Stimulated activated CD4-positive, alpha-beta T cell treated with anti-CD3 and anti-CD28 coated beads, Interleukin-4, amount 100 ng/mL, for 1 hour (primary cell): ENCODE measurements around the gene MXD1.
A peak's percentile ranks its signal among the peaks of the same experiment; 100 is the strongest.
"Not testable (repeated sequence)": the region's sequence is repeated elsewhere in the genome, so short reads cannot be mapped to it uniquely, and the experiment has no call there.

Experiments
- DNase-seq: peaks from one replicate; pipeline ENCODE4 v3.0.0-alpha.2; 2020

Gene MXD1, protein sequence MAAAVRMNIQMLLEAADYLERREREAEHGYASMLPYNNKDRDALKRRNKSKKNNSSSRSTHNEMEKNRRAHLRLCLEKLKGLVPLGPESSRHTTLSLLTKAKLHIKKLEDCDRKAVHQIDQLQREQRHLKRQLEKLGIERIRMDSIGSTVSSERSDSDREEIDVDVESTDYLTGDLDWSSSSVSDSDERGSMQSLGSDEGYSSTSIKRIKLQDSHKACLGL

DNA sequence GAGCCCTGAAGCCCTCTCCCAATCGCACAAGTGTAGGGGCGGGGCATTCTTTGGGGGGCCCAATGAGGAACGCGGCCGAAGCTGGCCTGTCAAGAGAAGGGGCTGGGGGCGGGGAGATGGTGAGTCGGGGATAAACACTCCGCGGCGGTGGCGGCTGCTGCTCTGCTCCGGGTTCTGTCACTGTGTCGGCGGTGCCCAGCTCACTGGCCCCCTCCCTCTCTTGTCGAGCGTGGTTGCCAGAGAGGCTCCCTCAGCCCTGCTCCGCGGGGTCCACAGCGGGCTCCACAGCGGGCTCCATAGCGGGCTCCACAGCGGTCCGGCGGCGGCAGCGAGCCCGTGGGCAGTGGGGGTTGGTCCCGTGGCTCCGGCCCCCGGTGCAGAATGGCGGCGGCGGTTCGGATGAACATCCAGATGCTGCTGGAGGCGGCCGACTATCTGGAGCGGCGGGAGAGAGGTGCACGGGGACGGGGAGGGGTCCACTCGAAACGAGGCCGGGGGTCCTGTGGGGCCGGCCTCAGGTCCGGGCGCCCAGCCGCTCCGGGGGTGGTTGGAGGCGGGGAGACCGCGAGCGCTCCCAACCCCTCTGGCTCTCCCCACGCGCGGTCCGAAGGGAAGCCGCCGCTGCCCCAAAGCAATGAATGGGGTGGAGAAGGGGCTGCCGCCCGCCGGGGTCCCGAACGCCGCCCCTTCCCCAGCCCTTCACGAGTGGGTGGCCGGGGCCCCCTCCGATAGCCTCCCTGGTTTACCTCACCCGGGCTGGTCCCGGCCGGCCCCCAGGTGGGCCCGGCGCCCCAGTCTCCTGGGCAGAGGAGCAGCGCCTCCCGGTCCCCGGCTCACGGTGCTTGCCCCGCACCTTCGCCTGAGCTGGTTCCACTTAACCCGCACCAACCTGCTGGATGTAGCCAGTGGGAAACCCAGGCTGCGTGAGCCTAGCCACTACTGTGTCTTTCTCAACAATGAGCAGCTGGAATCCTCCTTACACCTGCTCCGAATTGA, at the start of gene MXD1:
Gene MXD1, plus strand, starts transcription at position 160 of the 996 bp plus-strand sequence. Its CDS starts 222 bp downstream, at position 382.
- peak; percentile 99 for DNase-seq

DNA sequence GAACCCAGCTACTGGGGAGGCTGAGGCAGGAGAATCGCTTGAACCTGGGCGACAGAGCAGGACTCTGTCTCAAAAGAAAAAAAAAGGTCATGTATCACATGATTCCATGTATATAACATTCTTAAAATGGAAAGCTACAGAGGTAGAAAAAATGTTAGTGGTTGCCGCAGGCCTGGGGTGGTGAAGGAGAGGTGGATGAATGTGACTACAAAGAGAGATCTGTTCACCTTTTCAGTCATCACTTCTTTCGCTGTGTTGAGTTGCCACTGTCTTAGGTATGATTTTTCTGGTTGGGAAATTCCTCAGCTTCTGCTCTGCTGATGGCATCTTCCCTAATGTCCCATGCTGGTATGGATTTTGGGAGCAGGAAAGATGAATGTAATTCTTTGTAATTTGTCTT, 26.5 kb upstream of the MXD1 start:
- DNase-seq, result no peak

DNA sequence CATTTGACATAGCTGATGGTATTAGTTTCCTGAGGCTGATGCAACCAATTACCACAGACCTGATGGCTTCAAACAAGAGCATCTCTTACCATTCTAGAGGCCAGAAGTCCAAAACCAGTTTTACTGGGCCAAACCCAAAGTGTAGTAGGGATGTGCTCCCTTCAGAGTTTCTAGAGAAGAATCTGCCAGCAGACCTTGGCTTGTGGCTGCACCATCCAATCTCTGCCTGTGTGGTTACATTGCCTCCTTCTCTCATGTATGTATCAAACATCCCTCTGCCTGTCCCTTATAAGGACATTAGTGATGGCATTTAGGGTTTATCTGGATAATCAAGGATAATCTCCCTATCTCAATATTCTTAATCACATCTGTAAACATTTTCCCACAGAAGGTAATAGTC, 25.6 kb upstream of the MXD1 start:
- DNase-seq, result no peak

DNA sequence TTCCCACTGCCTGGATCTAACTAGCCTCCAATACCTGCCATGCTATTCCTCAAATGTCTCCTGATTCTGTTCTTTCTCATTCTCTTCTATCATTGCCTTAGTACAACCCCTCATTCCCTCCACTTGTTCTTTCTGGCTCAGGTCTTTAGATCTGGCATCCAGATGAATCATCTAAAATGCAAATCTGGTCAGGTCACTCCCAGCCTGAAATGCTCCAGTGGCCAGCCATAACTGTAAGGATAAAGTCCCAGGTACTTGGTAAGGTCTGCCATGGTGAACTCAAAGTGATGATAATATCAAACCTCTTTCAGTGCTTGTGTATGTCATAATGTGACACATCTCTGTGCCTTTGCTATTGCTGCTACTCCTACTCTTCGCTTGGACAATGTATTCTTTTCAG, 24.0 kb upstream of the MXD1 start:
- DNase-seq, result no peak

DNA sequence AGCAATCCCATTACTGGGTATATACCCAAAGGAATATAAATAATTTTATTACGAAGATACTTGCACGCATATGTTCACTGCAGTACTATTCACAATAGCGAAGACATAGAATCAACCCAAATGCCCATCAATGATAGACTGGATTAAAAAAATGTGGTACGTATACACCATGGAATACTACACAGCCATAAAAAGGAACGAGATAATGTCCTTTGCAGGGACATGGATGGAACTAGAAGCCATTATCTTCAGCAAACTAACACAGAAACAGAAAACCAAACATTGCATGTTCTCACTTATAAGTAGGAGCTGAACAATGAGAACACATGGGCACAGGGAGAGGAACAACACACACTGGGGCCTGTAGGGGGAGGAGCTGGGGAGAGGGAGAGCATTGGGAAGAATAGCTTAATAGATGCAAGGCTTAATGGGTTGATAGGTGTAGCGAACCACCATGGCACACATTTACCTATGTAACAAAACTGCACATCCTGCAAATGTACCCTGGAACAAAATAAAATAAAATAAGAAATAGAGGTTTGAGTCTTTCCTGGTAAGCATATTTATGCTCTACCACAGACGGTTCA, 22.0 kb upstream of the MXD1 start:
- DNase-seq, result not testable (repeated sequence)

DNA sequence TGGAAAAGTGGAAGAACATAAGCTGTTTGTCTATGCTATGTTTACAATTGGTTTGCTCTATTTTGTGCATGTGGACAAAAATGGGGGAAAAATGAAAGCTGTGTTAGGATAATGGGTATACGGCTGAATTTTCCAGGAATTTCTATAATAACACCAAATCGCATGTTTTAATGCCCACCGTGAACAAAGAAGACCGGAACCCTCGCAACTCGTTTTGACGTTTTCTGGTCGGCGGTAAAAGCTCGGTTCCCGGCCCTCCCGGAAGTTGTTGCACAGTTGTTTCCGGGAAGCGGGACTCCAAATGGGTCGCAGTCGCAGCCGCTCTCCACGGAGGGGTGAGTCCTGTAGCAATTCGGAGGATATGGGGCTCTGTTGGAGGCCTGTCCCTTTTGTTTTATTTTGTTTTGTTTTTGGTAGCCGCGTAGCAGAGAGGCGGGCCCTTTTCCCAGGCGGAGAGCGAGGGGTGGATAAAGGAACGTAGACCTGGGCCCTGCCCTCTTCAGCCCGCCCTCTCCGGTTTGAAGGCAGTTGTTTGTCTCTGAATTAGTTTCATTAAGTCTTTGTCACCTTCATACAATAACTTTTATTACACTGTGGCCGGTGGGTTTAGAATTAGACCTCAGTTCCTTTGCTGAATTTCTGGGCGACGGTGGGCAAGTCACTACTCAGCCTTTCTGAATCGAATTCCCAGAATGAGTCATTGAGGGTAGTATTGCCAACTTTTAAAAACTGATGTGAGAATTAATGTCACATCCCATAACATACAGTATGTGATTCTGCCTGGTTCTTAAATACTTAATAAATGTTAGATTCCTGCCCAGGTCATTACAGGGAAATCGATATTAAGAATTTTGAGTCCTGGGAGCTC, 21.0 kb upstream of the MXD1 start, which contains the start of gene SNRNP27:
Gene SNRNP27, plus strand, starts transcription at position 273 of the 868 bp plus-strand sequence. Its CDS starts 29 bp downstream, at position 302.
- peak; percentile 79 for DNase-seq

DNA sequence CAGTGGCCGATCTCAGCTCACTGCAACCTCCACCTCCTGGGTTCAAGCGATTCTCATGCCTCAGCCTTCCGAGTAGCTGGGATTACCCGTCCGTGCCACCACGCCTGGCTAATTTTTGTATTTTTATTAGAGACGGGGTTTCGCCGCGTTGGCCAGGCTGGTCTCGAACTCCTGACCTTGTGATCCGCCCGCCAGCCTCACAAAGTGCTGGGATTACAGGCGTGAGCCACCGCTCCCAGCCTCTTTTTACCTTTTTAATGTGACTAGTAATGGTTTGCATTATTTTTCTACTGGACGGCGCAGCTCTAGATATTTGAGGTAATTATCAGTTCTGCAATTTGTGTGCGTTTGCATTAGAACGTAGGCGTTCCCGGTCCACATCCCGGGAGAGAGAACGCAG, 20.2 kb upstream of the MXD1 start:
- DNase-seq, result not testable (repeated sequence)

DNA sequence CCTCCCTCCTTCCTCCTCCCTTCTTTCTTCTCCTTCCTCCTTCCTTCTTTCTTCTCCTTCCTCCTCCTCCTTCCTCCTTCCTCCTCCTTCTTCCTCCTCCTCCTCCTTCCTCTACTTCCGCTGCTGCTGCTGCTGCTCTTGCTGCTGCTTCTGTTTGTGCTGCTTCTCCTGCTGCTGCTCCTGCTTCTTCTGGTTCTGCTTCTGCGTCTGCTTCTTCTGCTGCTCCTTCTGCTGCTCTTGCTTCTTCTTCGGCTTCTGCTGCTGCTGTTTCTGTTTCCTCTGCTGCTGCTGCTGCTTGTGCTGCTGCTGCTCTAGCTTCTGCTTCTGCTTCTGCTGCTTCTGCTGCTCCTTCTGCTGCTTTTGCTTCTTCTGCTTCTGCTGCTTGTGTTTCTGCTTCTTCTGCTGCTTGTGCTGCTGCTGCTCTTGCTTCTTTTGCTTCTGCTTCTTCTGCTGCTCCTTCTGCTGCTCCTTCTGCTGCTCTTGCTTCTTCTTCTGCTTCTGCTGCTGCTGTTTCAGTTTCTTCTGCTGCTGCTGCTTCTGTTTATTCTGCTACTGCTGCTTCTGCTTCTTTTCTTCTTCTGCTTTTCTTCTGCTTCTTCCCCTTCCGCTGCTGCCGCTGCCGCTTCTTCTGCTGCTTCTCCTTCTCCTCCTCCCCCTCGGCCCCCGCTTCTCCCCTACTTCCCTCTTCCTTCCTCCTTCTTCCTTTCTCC, 12.5 kb upstream of the MXD1 start:
- no peak for DNase-seq

DNA sequence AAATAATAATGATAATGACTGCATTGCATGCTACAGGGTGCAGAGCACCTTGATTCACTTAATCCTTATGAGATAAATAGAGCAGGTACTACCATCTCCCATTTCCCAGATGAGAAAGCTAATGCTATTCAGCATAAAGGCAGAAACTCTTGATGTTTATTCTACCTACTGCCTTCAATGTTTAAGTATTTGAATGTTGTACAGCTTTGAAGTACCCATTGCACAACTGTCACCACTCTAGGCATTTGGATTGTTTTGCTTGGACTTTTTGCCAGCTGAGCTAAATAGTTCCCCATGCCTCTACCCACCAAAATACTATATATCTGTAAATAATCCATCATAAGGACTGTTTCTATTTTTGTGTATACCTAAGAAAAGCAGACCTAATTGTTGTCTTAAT, 7.7 kb upstream of the MXD1 start:
- no peak for DNase-seq

DNA sequence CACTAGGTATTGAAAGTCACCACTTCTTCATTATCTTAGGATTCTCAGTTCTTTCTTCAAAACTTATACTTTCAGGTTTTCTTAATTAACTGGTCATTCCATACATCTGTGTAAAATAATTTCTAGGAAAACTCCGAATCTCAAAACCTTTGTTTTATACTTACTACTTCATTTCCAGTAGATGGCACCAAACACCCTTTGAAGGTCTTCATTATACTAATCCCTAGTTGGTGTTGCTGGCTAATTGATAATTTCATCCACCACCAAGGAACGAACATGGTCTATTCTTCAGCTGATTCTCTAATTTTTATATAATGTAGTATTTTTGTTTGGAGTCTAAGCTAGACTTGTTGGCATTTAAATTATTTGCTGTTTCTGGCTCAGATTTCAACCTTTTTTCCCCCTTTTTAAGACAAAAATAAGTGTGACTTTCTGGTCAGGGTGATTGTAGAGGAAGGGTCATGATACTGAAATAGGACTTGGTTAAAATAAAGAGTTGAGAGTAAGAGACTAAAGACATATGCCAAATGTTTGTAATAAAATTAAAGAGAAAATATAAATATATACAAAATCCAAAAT, 2.8 kb upstream of the MXD1 start:
- no peak for DNase-seq

DNA sequence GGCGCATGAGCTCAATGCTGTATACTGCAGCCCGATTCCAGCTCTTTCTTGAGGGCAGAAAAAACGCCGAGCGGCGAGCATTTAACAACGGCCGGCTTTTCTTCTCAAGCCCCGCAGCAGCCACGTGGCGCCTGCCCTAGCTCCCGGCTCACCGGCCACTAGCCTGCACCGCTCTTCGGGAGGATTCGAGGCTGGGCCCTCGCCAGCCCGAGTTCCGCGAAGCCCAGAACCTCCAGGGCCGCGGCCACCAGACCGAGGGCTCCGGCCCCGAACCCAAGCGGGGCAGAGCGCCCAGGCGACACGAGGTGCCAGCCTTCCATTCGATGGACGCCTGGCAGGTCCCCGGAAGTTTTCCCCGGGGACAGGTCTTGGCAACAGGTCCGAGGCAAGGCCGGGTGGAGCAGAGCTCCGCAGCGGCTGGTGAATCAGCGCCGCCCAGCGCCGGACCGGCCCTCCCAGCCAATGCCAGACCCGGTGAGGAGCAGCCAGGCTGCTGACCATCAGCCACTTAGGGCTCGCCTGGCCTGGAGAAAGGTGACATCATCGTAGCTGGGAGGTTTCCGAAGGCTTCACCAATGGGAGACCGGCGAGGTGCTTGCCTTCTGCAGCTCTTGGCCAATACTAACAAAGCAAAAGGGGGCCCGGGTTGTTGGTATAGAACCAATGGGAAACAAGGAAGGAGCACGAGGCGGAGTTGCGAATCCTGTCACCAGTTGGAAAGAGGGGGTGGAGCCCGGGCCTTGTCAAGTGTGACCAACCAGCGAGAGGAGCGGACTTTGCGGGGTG, 552 bp upstream of the MXD1 start:
- DNase-seq, result no peak

DNA sequence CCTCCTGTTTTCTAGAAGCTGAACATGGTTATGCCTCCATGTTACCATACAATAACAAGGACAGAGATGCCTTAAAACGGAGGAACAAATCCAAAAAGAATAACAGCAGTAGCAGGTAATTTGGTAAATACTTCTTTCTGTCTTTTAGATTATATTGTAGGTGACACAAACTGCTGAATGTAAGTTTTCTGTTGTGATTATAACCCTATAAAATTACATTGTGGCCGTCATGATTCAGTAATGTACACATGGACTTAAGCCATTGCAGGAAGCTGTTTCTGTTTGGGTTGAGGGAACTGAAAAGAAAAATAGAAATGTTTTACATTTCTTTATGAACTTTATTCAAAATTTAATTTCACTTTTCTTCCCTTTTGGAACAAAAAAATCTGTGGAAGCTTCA, 1.2 kb downstream of the MXD1 start:
- no peak for DNase-seq

DNA sequence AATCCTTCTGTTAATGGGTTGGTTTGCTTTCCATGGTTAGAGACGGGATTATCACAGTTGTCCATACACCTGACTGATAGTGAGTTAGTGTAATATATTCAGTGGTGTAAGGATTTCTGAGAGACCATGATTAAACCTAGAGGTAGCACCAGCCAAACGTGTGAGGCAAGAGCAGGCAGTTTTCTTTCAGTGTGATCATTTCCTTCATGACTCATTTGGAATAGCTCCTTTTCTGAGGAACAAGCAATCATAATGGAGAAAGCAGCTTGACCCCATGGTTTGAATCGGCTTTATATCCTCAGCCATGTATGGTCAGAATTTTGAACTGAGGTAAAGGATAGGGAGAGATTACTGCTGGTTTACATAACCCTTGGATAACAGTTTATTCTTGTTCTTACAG, 2.9 kb downstream of the MXD1 start:
- DNase-seq, result no peak

DNA sequence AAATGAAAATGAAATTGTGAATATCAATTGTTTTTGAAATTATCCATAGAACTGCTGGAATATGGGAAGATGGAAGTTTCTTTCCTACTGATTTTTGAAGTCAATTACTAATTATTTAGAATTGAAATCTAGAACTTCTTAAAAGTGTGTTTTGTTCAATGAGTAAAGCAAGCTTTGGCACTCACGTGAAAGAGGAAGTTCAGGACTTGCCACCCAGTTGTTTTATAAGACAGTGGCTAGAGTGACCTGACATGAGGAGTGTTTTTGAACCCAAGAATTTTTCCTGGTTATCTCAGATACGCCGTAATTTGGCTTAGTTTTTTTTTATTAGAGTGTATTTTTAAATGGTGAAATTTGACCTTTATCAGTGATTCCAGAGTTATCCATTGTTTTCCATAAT, 3.5 kb downstream of the MXD1 start:
- DNase-seq, result no peak

DNA sequence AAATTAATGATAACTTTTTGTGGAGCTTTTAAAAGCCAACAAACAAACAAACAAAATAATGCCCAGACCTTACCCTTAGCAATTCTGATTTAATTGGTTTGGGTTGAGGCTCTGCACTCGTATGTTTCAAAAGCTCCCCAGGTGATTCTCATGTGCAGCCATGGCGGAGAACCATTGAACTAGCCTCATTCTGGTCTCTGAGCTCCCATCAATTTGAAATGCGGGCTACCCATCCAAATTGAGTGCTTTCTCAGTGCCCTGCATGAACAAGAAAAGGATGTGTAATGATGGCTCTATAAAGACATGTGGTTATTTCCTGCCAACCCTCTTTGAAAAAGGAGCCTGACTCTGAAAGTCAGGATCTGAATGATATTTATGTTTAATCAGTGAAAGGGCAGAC, 8.2 kb downstream of the MXD1 start:
- DNase-seq, result no peak

DNA sequence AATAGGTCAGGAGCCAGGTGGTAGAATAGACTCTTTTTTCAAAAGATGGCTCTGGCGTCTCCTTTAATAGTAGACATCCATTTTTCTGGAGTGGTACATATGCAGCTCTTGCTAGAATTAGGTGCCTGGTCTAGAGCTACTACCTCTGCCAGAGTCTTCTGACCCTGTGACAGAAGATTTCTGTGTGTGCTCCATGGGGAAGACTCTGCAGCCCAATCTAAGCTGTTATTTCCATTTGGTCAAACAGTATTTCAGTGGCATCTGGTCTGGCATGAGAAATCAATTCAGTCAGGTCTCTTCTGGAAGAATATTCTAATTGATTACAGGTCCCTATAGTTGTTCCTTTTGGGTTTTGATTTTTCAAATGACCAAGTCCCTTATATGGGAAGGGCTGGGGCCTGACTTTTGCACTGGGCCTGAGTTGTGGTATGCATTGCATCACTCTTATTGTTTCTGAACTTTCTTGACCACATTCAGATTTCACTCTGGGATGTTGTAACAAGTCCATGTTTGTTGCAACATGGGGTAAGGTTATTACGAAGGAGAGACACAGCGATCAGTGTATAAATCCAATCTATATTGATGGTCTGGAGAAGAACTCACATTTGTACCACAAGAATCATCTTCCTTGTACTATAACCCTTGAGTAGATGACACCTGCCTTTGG, 12.1 kb downstream of the MXD1 start:
- no peak for DNase-seq

DNA sequence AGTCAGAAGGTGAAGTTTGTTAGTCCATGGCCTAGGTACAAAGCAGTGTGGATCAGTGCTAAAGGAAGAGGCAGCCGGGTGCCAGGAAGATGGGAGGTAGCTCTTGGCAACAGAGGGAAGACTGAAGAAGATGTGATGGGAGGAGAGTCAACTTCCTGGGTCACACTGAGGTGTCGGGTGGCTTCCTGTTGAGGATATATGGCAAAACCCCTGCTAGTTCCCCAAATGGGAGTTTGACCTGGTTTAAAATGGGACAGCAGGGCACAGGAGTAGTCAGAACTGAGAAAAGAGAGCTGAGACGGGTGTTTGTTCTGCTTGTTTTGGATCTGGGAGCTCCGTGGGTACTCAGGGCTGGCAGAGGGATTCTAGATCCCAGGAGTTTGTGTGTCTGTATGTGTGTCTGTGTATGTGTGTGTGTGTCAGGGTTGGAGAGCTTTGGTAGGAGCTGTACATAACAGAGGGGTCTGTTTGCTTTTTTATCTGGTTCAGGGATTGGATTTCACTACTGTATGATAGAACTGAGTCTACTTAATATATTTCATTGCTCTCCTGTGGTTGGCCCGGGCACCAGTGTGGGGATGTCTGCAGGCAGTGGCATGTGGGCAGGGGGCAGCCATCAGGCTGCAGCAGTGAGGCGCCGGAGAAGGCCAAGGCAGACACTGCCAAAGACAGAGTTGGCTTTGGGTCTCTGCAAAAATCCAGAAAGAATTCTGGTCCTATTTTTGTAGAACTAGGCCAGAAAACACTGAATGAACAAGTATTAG, 17.1 kb downstream of the MXD1 start:
- DNase-seq, result no peak

DNA sequence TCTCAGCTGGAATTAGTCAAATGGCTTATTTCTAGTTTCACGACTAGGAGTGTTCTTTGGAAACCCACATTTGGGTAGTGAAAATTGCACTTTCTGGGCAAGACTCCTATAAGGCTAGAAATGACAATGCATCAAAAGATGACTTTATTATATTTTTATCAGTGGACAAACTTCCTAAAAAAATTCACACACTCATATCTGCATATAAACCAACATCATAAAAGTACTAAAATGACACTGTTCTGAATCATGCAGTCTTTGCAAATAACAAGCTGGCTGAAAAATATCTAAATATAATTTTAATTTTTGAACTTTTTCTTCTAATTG, 17.6 kb downstream of the MXD1 start:
- no peak for DNase-seq

DNA sequence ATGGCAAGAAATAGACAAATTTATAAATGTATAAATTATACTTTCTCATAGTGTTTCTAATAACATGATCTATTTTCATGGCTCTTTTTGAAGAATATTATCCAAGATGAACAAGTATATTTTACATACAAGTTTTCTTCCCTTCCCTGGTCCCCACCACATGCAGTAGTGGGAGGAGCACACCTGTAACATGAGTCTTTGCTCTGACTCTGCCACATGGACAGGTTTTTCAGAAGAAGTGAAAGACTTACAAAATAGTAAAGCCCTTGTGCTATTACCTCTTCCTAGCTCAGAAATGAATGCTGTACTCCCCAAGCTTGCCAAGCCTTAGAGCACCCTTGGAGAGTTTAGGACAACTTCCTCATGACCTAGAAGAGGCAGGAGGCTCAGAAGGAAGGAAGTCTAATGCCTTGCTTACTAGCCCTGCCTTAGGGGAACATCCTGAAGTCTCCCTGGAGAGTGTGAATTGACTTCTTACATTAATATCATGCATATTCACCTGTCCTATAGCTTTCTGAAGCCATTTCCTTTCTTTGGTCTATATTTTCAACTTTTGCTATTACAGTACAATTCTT, 18.4 kb downstream of the MXD1 start:
- DNase-seq, result no peak
